NCI-H2171 treated with DMSO at 0.1 percent for 48 hours (cell line): ENCODE measurements around the gene SEMA3E.
"Not testable (repeated sequence)": the region's sequence is repeated elsewhere in the genome, so short reads cannot be mapped to it uniquely, and the experiment has no call there.

ENCODE experiments used
- DNase-seq: peaks from one replicate; lab custom pipeline; 2025; lab: John Stamatoyannopoulos, UW

Gene SEMA3E

DNA sequence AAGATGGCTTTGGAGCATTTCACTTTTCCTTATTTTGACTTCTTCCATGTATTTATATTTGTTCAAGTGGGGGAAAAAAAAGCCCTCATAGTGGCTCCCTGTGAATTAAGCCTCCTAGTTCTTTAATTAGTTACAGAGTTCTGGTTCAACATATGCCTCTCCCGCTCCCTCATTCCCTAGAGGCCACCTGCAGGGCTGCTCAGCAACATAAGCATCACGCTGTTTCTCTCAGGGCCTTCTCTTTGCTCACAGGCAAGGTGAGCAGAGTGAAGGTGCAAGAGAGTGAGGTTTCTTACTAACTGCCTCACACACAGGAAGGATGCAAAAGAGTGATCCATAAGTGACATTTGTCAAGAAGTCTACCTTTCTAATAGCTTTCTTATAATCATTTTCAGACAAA, 196.7 kb downstream of the SEMA3E start:
- DNase-seq: peak; percentile 98

DNA sequence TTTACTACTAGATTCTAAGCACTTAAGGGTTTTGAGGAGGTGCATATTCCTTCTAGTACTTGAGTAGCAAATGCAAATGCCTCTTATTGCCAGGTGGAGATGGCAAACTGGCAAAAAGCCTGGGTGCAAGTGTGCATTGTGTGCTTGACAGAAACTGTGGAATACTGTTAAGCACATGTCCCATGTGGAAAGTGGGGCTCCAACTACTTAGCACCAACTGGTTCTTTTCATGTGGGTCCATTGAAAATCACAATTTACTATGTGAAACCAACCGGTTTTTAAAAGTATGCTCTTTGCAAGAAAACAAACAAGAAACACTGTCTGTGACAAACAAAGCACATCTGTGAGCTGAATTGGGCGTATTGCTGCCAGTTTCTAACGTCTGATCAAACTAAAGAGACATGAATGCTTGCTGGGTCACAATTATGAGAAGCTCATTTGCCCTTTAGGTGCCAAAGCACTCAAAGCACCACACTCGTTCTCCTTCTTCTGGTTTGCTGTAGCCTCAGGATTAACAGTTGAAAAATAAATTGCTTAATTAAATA, 197.4 kb downstream of the SEMA3E start:
- DNase-seq: peak; percentile 77

DNA sequence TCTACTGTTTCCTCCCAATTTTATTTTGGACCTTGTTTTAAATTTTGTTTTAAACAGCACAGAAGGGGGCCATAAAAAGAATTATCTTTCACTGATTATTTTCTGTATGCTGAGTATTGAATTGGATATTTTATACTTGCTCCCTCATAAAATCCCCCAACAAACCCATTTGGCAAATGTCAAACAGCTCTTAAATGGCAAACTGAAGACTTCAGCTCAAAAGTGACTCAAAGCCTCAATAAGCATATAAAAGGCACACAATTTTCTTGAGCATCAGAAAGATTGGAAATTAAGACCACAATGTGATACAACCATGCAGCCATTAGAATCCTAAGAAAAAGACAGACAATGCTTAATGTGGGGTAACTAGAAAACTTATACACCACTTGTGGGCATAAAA, 199.2 kb downstream of the SEMA3E start:
- DNase-seq: no peak

GRCh38 chr7:83447681-83448080, 201.3 kb downstream of the SEMA3E start:
- DNase-seq: no peak

DNA sequence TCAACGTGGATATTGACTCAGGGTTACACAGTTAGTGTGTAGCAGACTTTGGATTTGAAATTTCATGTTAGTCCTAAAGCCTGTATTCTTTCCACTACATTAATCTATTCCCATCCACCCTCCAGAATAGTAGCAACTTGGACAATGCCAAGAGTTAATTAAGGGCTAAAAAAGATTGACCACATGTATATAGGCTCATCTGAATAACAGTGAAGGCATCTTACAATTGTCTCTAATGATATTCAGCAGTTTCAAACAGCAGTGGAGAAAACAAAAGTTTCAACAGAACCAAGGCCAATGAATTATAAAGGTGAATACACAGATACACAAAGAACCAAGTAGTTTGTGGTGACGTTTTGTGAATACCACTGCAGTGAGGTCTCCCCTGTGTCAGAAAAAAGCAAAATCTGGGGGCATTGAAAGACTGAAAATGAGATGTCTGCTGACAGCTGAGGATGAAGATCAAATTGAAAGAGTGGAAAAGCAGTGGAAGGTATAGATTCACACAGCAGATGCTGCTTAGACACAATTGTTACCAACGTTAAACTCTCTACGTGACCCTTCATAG, 202.8 kb downstream of the SEMA3E start:
- DNase-seq: no peak

- DNase-seq: no peak
Measured at GRCh38 chr7:83442911-83443310, 206.0 kb downstream of the SEMA3E start.

- DNase-seq: no peak
Measured at GRCh38 chr7:83439026-83439425, 209.9 kb downstream of the SEMA3E start.

- not testable (repeated sequence) for DNase-seq
Measured at GRCh38 chr7:83430289-83430688, 218.7 kb downstream of the SEMA3E start.

GRCh38 chr7:83429493-83429892, 219.4 kb downstream of the SEMA3E start:
- DNase-seq: no peak

DNA sequence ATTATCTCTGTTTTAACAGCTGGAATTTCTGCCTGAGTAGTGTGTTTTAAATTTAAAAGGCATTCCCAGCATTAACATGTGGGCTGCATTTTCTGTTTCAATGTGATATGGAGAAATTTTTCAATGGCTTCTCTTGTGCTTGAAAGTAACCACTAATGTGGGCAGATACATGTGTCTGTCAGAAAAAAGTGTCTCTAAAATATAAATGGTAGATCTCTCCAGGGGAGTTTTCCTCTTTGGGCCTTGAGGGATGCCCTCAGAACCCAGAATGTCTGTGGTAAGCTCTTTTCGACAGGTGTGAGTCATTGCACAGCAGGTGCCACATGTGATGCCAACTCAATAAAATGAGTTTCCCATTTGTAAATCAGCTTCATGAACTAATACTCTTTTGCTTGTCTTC, 221.1 kb downstream of the SEMA3E start:
- peak; percentile 9 for DNase-seq

GRCh38 chr7:83426325-83426724, 222.6 kb downstream of the SEMA3E start:
- DNase-seq: no peak

DNA sequence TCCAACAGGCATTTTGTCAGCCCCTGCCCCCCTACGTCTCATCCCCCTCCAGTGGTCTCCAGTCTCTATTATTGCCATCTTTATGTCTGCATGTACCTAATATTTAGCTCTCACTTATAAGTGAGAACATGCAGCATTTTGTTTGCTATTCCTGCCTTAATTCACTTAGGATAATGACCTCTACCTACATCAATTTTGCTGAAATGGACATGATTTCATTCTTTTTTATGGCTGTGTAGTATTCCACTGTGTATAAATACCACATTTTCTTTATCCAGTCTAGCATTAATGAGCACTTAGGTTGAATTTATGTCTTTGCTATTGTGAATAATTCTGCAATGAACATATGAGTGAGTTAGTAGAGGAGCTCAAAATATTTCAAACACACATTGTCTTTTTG, 229.9 kb downstream of the SEMA3E start:
- no peak for DNase-seq

DNA sequence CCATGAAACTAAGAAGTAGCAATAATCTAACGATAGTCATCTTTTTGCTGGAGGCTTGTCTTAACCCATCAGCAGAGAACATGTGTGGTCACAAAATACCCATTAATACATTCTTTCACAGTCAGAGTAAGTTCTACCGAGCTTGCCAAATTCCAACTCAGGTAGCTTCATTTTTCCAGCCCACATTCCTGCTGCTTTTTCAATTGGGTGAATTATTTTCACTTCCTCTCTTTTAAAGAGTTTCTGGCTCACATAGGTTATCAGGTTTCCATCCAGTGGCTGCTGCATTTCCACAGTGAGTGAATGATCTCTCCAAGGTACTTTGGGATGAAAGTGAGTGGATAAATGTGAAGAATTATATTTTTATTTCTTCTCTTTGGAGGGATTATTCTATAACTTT, 233.1 kb downstream of the SEMA3E start:
- DNase-seq: peak; percentile 51

DNA sequence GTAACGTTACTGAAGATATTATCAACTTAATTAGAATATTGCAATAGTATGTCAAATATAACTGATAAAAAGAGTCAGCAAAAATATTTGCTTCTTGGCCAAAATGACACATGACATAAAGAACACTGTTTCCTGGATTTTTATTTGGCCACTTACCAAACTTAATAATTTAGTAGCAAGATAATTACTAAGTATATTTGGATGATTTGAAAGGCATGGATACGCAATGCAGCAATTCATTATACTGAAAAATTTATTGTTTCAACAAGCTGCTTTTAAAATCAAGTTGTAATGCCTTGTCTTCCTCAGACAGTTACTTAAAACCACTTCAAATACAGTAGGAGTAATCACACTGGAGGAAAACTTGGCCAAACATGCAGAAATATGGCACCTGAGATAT, 234.0 kb downstream of the SEMA3E start:
- no peak for DNase-seq

GRCh38 chr7:83413831-83414230, 235.1 kb downstream of the SEMA3E start:
- peak; percentile 58 for DNase-seq

DNA sequence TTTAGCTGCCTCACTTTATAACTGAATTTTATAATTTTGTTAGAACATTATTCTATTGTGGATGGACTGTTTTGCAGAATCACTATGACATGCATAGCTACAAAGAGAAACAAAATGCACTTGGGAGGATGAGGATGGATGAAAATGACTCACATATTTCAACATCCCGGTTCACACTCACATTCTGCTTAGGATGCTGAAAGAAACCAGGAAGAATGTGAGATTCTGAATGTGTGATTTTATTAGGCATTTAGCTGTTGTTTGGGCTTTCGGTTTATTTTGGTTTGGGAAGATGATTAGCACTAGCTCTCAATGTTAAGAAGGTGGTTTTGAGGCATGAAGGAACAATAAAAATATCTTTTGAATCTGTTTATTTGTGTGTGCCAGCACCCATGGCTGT, 235.5 kb downstream of the SEMA3E start:
- DNase-seq: no peak

DNA sequence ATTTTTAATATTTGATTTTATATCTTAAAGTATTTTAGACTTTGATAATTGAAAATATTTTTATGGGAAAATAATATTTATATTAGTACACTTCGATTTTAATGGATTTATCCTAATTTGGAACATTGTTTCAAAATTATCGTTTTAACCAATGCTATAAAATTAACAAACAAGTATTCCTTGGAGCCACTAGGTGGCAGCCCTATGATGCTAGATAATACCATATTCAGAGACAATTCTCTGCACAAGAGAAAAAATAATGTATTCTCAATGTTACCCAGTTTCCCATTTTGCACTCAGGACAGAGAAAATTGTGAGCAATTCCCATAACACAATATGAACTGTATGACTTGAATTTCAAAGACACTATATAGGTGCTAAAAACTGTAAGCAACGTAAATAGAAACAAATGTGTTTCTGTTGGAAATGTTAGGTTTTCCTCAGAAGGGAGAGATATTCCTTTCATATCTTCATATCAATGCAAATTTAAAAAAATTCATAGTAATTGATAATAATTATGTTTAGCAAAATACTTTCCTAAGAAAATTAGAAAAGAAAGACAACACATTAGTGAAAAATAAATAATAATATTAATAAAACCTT, 237.8 kb downstream of the SEMA3E start:
- peak; percentile 78 for DNase-seq

DNA sequence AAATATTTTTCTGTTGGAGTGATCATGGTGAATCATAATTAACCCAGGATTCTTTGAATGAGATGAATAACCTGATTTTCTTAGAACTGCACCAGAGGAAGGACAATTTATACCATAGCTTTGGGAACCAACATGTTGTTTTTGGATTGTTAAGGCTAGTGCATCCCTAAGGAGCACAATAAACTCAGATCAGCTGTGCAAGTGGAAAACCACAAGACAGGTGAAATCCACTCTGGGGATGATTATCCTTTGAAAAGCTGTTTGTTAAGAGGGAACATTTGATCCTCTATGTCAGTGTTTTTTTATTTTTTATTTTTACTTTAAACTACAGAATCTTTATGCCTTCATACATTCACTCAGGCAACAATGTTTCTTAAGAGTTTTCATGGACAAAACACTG, 254.2 kb downstream of the SEMA3E start:
- DNase-seq: no peak

GRCh38 chr7:83388436-83388835, 260.5 kb downstream of the SEMA3E start:
- DNase-seq: no peak

DNA sequence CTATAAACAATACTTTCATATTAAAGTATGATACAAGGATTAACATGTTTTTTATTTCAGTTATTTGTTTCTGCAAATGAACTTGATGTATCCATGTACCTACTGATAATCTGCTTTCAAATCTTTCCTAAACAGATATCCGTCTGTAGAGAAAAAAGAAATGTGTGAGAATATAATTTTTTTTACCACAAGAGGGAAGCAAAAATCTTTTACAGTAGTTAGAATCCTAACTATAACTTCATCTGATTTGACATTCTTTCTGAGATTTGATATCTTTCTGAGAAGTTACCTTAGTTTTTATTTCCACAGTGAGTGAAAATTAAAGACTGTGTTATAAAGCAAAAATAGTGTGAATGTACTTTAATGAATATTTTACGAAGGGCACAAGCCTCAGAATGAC, 282.3 kb downstream of the SEMA3E start:
- peak; percentile 12 for DNase-seq

GRCh38 chr7:83365746-83366145, 283.2 kb downstream of the SEMA3E start:
- DNase-seq: peak; percentile 29

DNA sequence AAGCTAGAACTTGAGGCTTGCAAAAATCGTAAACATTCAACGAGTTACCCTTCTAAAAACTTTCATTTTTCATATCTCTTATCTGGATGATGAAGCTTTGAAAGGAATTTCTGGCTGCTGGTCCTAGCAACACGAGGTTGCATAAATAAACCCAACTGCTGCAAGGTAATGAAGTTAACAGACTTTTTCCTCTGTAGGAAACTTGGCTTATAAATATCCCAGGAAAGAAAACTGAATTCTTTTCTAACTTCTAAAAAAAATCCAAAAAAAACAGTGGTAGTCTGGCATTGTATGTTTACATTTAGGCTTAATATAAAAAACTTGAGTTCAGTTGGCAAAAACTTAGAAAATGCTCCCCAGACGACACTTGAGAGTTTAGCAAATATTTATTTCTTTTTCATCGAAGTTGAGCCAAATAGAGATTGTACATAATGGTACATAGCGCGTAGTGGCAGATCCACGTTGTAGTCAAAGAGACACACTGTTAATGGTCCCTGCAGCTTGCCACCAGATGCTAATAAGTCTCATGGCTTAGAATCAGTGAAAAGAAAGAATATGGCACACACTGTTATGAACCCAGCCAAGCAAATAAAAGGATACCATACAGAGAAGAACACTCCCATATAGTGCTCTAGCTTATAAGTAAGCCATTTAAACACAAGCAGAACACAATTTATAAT, 285.9 kb downstream of the SEMA3E start:
- DNase-seq: peak; percentile 47

GRCh38 chr7:83359108-83359507, 289.8 kb downstream of the SEMA3E start:
- peak; percentile 94 for DNase-seq
